Measurements from ENCODE around the gene ITGA4. TPM values are rescaled to one million over a fixed set of nuclear protein-coding genes. Genes with fewer than 3 reads are reported as not detected.

Gene ITGA4
- total RNA-seq = 89.2 and 104 TPM in 2 replicates

GRCh38 chr2:181457121-181457740, at the start of gene ITGA4:
TSS of gene ITGA4 (plus strand) at chr2:181457386. CDS start at chr2:181457655, 269 bp downstream.
- ChIA-PET CTCF (interaction anchor here (0.7 to 6.6 kb wide), 27 partner anchors 10 to 381 kb away, joined by 3 to 178 read pairs (median 3); no protein-coding TSS in a partner anchor), POLR2A (interaction anchor here (0.6 to 9.2 kb wide), 28 partner anchors 9 to 477 kb away, joined by 3 to 289 read pairs (median 4); partner anchors contain the start of genes ITPRID2 and UBE2E3)
- Mint-ChIP-seq H3K27ac (peak within 1 kb of the TSS; percentile 97), H3K9me3 (no peaks in the 10 kb centered on the region), H3K36me3 (ENCODE audit: low read depth) (peaks cover 19% of the 10 kb centered on the region), H3K4me3 (peak within 1 kb of the TSS; percentile 97), H3K27me3 (no peaks in the 10 kb centered on the region), H3K4me1 (peaks cover 64% of the 10 kb centered on the region)
- intact Hi-C loops (cut with micrococcal nuclease) = loop anchor here (1.0 to 5.0 kb wide), 11 partner anchors 9 to 1260 kb away; partner anchors contain the start of genes DNAJC10 and UBE2E3
- TF ChIP-seq CTCF (IDR thresholded peaks at IDR 0.05) = peak; percentile 23
- DNase-seq (peak; percentile 87), ATAC-seq (ENCODE audit: low read depth) (peak; percentile 78)

GRCh38 chr2:181408861-181409260, 48.3 kb upstream of the ITGA4 start:
- H3K36me3 Mint-ChIP-seq (ENCODE audit: low read depth) = no peaks in the 10 kb centered on the region
- H3K4me1 Mint-ChIP-seq = peaks cover 91% of the 10 kb centered on the region
- ATAC-seq (ENCODE audit: low read depth) = no peak
- intact Hi-C loops (cut with micrococcal nuclease) = no loop called here
- H3K27me3 Mint-ChIP-seq = no peaks in the 10 kb centered on the region
- no peak for TF ChIP-seq CTCF (IDR thresholded peaks at IDR 0.05)
- ChIA-PET POLR2A (interaction anchor here (0.7 kb wide), 3 partner anchors 18 to 105 kb away, joined by 3 read pairs; no protein-coding TSS in a partner anchor), CTCF (interaction anchor here (0.7 kb wide), 1 partner anchor 48 kb away, joined by 3 read pairs; the partner anchor contains the start of gene ITGA4)
- no peak for DNase-seq
- H3K4me3 Mint-ChIP-seq = no peak overlapping the region
- H3K9me3 Mint-ChIP-seq = no peaks in the 10 kb centered on the region
- peak overlapping the region; percentile 21 for H3K27ac Mint-ChIP-seq

GRCh38 chr2:181411105-181411849, 45.9 kb upstream of the ITGA4 start:
- no peak for TF ChIP-seq CTCF (IDR thresholded peaks at IDR 0.05)
- Mint-ChIP-seq H3K36me3 (ENCODE audit: low read depth) (peaks cover 2% of the 10 kb centered on the region), H3K4me3 (peak overlapping the region; percentile 52), H3K4me1 (peaks cover 88% of the 10 kb centered on the region), H3K9me3 (peaks cover 5% of the 10 kb centered on the region), H3K27me3 (no peaks in the 10 kb centered on the region), H3K27ac (peak overlapping the region; percentile 86)
- DNase-seq (peak; percentile 54), ATAC-seq (ENCODE audit: low read depth) (peak; percentile 98)
- ChIA-PET CTCF (interaction anchor here (0.7 to 1.7 kb wide), 8 partner anchors 16 to 107 kb away, joined by 3 to 11 read pairs (median 4); partner anchors contain the start of gene ITGA4), POLR2A (interaction anchor here (0.6 to 2.2 kb wide), 15 partner anchors 10 to 108 kb away, joined by 3 to 15 read pairs (median 4); partner anchors contain the start of gene ITGA4)
- intact Hi-C loops (cut with micrococcal nuclease) = loop anchor here (1.0 to 2.0 kb wide), 5 partner anchors 16 to 107 kb away; no protein-coding TSS in a partner anchor

DNA sequence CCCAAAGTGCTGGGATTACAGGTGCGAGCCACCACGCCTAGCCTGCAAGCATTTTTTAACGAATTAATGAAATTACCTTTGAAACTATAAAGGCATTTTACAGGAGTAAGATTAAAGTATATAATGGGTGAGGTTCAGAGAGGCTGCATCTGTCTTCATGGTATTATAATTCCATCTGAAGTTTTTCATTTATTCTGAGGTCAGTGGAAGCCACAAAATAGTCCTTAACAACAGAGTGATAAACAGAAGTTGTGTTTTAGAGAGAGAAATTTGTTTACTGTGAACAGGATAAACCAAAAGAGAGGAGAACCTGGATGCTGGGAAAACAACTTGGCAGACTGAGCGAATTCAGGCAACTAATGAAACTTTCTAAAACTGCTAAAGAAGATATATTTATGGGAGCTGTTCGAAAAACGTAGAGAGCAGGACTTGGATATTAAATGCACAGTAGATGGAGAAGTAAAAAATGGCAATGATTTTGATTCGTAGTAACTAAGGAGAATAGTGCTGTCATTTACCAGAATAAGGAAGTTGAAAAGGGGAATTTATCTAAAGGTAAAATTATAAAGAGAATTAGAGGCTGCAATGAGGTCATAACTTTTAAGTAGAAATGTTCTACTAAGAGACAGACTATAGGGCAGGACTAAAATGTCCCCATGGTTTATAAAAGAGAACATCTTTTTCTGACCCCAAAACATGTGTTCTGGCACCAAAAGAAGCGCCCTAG, 37.9 kb upstream of the ITGA4 start:
- H3K4me3 Mint-ChIP-seq = peak overlapping the region; percentile 20
- ChIA-PET POLR2A (interaction anchor here (1.1 to 2.9 kb wide), 3 partner anchors 12 to 110 kb away, joined by 3 to 17 read pairs (median 3); partner anchors contain the start of gene ITGA4), CTCF (interaction anchor here (0.9 kb wide), 1 partner anchor 114 kb away, joined by 3 read pairs; no protein-coding TSS in a partner anchor)
- TF ChIP-seq CTCF (IDR thresholded peaks at IDR 0.05) = no peak
- no peaks in the 10 kb centered on the region for H3K27me3 Mint-ChIP-seq
- peaks cover 2% of the 10 kb centered on the region for H3K36me3 Mint-ChIP-seq (ENCODE audit: low read depth)
- H3K9me3 Mint-ChIP-seq = peaks cover 5% of the 10 kb centered on the region
- DNase-seq (no peak), ATAC-seq (ENCODE audit: low read depth) (peak; percentile 82)
- intact Hi-C loops (cut with micrococcal nuclease) = loop anchor here (1.0 to 5.0 kb wide), 4 partner anchors 38 to 437 kb away; partner anchors contain the start of genes ITGA4 and UBE2E3
- H3K27ac Mint-ChIP-seq = peak overlapping the region; percentile 87
- H3K4me1 Mint-ChIP-seq = peaks cover 75% of the 10 kb centered on the region

All from activated B cell treated with CpG ODN at 0.5 μM for 24 hours (primary cell).